Measurements from ENCODE around the gene TMEFF1.

The TMEFF1 gene

GRCh38 chr9:100549048-100549447 lies 76.1 kb downstream of the TMEFF1 start:
- H3K4me3 ChIP-seq (ENCODE audit: low read depth, low read length): no peak overlapping the region
- no peak for TF ChIP-seq CTCF (IDR thresholded peaks at IDR 0.05; ENCODE audit: control insufficient read depth, extremely low read depth, insufficient read depth)
- no peak for DNase-seq (ENCODE audit: low read depth)

GRCh38 chr9:100554935-100555401 lies 82.0 kb downstream of the TMEFF1 start:
- no peak for TF ChIP-seq CTCF (IDR thresholded peaks at IDR 0.05; ENCODE audit: control insufficient read depth, extremely low read depth, insufficient read depth)
- DNase-seq (ENCODE audit: low read depth): no peak

GRCh38 chr9:100555471-100555870 lies 82.5 kb downstream of the TMEFF1 start:
- no peak overlapping the region for H3K4me3 ChIP-seq (ENCODE audit: low read depth, low read length)
- no peak for TF ChIP-seq CTCF (IDR thresholded peaks at IDR 0.05; ENCODE audit: control insufficient read depth, extremely low read depth, insufficient read depth)
- no peak for DNase-seq (ENCODE audit: low read depth)

More at GRCh38 chr9:100554935-100555401, 82.0 kb downstream of the TMEFF1 start:
- H3K4me3 ChIP-seq (ENCODE audit: low read depth, low read length): no peak overlapping the region

- no peak for TF ChIP-seq CTCF (IDR thresholded peaks at IDR 0.05; ENCODE audit: control insufficient read depth, extremely low read depth, insufficient read depth)
- no peak for DNase-seq (ENCODE audit: low read depth)
- no peak overlapping the region for H3K4me3 ChIP-seq (ENCODE audit: low read depth, low read length)
These were observed 84.1 kb downstream of the TMEFF1 start for GRCh38 chr9:100557053-100557452.

DNA sequence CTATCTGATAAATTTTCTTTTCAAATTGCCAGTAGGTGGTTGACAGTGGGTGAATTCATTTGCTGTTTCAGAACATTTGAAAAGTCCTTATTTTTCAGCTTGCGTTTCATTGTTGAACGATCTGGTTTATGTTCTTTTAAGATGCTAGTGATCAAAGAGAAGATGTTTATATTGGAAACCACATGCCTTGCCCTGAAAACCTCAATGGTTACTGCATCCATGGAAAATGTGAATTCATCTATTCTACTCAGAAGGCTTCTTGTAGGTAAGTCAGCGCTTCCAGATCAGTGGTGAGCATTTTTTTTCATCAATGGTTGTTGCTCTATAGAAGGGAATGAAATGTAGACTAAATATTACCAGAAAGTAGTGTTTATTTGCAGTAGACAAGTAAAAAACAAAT lies 88.3 kb downstream of the TMEFF1 start:
- no peak for TF ChIP-seq CTCF (IDR thresholded peaks at IDR 0.05; ENCODE audit: control insufficient read depth, extremely low read depth, insufficient read depth)
- DNase-seq (ENCODE audit: low read depth): no peak
- H3K4me3 ChIP-seq (ENCODE audit: low read depth, low read length): no peak overlapping the region

DNA sequence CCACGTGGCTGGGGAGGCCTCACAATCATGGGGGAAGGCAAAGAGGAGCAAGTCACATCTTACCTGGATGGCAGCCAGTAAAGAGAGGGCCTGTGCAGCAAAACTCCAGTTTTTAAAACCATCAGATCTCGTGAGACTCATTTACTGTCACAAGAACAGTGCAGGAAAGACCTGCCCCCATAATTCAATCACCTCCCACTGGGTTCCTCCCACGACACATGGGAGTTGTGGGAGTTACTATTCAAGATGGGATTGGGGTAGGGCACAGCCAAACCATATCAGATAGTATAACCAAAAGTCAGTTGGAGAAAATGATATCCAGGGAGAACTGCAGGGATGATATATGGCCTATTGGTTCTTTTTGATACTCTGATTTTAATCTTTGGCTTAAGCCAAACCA lies 94.9 kb downstream of the TMEFF1 start:
- H3K4me3 ChIP-seq (ENCODE audit: low read depth, low read length): no peak overlapping the region
- no peak for DNase-seq (ENCODE audit: low read depth)
- TF ChIP-seq CTCF (IDR thresholded peaks at IDR 0.05; ENCODE audit: control insufficient read depth, extremely low read depth, insufficient read depth): no peak

GRCh38 chr9:100573655-100574260 lies 100.8 kb downstream of the TMEFF1 start:
- no peak overlapping the region for H3K4me3 ChIP-seq (ENCODE audit: low read depth, low read length)
- no peak for DNase-seq (ENCODE audit: low read depth)
- TF ChIP-seq CTCF (IDR thresholded peaks at IDR 0.05; ENCODE audit: control insufficient read depth, extremely low read depth, insufficient read depth): no peak
